GM12878 (cell line): ENCODE results near the gene VTI1A. TPM values are rescaled to one million over a fixed set of nuclear protein-coding genes. Genes with fewer than 3 reads are reported as not detected.

ENCODE experiments used
- ATAC-seq: fragments of 200-7000 bp; cut with Tn5 transposase; 3 replicates; pipeline ENCODE4 v1.9.1; 2020; ENCODE audit warnings: mild to moderate bottlenecking, moderate library complexity
- BruUV-seq: library from RNA; stranded (reverse); fragments of 400-500 nt; replicated peaks from 2 replicates; lab custom pipeline; 2021; lab: Mats Ljungman, UMichigan
- CTCF ChIA-PET: fragments of 300-600 bp; sonication (Branson Sonifier 250); formaldehyde crosslinking; extraction: SDS; loops from one replicate; lab custom pipeline; 2021; ENCODE audit warnings: inconsistent platforms; lab: Yijun Ruan, JAX
- POLR2A ChIA-PET: fragments of 350-600 bp; formaldehyde crosslinking; extraction: SDS; loops from one replicate; lab custom pipeline; 2021; ENCODE audit warnings: inconsistent platforms; lab: Charles Lee
- RAD21 ChIA-PET: fragments of 300-600 bp; sonication (Branson Sonifier 250); formaldehyde crosslinking; loops from one replicate; lab custom pipeline; 2023; ENCODE audit warnings: antibody characterized with exemption; ENCODE audit not compliant: unreplicated experiment; lab: Charles Lee
- SMC1A ChIA-PET: fragments of 300-600 bp; sonication (Branson Sonifier 250); formaldehyde crosslinking; loops from one replicate; lab custom pipeline; 2023; ENCODE audit not compliant: unreplicated experiment, uncharacterized antibody; lab: Charles Lee
- DNase-seq: peaks from one replicate; pipeline ENCODE4 v3.0.0-alpha.2; 2011; ENCODE audit warnings: low read depth, low spot score
- FAIRE-seq: peaks from 3 replicates; lab custom pipeline; 2011; peaks lifted over from hg19 to GRCh38; lab: Jason Lieb, UNC
- H2AFZ ChIP-seq: 2 replicates; pipeline ENCODE4 v1.6.0; 2011; ENCODE audit warnings: low read depth, low read length, control low read depth; ENCODE audit not compliant: control insufficient read depth
- H3K27ac ChIP-seq: 2 replicates; pipeline ENCODE4 v1.5.1; 2011; ENCODE audit warnings: control low read depth; ENCODE audit not compliant: control insufficient read depth, insufficient read depth
- H3K27me3 ChIP-seq, 2 experiments: replicated peaks in 1 of 2; 2 replicates each; pipeline versions ENCODE4 v1.6.0 to v1.6.1; 2011; ENCODE audit warnings: low read length in 1 of 2; ENCODE audit not compliant: control insufficient read depth in 2 of 2, insufficient read depth in 2 of 2
- H3K36me3 ChIP-seq, 2 experiments: 2 replicates each; pipeline ENCODE4 v1.5.1; 2011; ENCODE audit warnings: low read length in 1 of 2; ENCODE audit not compliant: control insufficient read depth in 2 of 2, insufficient read depth in 2 of 2
- H3K4me1 ChIP-seq: 2 replicates; pipeline ENCODE4 v1.6.1; 2011; ENCODE audit warnings: mild to moderate bottlenecking, low read length, moderate library complexity, mixed read lengths; ENCODE audit not compliant: control insufficient read depth, insufficient read depth
- H3K4me2 ChIP-seq: 2 replicates; pipeline ENCODE4 v1.6.0; 2011; ENCODE audit warnings: control low read depth; ENCODE audit not compliant: control insufficient read depth, insufficient read depth
- H3K4me3 ChIP-seq: fragments of 200-600 bp; sonication (generic); 2 replicates; pipeline ENCODE4 v1.5.1; 2016
- H3K79me2 ChIP-seq: 2 replicates; pipeline ENCODE4 v1.6.0; 2011; ENCODE audit warnings: low read length; ENCODE audit not compliant: control insufficient read depth, insufficient read depth
- H3K9ac ChIP-seq: 2 replicates; pipeline ENCODE4 v1.8.0; 2011; ENCODE audit warnings: low read length, control low read depth, mixed read lengths; ENCODE audit not compliant: control insufficient read depth, insufficient read depth
- H3K9me3 ChIP-seq: replicated peaks from 3 replicates; pipeline ENCODE4 v1.5.1; 2011; ENCODE audit warnings: mild to moderate bottlenecking, low read length; ENCODE audit not compliant: control insufficient read depth, insufficient read depth
- H4K20me1 ChIP-seq: 2 replicates; pipeline ENCODE4 v1.6.0; 2011; ENCODE audit not compliant: control insufficient read depth, insufficient read depth
- BCL11A ChIP-seq: IDR thresholded peaks from 2 replicates; pipeline ENCODE4 v1.6.1; 2011; ENCODE audit warnings: low read depth, low read length
- CBX3 ChIP-seq: fragments of 200-600 bp; sonication (generic); IDR thresholded peaks from 2 replicates; pipeline ENCODE4 v1.6.1; 2016; ENCODE audit warnings: low read depth, borderline replicate concordance
- FOXM1 ChIP-seq: IDR thresholded peaks from 2 replicates; pipeline ENCODE4 v1.6.1; 2012; ENCODE audit warnings: low read depth, mild to moderate bottlenecking, inconsistent platforms, low read length, moderate library complexity
- HDAC6 ChIP-seq: fragments of 200-600 bp; sonication (generic); IDR thresholded peaks from one replicate; pipeline ENCODE4 v1.8.0; 2017; ENCODE audit warnings: antibody characterized with exemption; ENCODE audit not compliant: unreplicated experiment
- NFXL1 ChIP-seq: fragments of 450-650 bp; IDR thresholded peaks from 2 replicates; pipeline ENCODE4 v1.6.1; 2017; ENCODE audit warnings: antibody characterized with exemption, mild to moderate bottlenecking, borderline replicate concordance
- NR2C1 ChIP-seq: fragments of 450-650 bp; IDR thresholded peaks from 2 replicates; pipeline ENCODE4 v1.6.1; 2017; ENCODE audit warnings: antibody characterized with exemption, mild to moderate bottlenecking, moderate library complexity
- REST ChIP-seq: IDR thresholded peaks from 2 replicates; pipeline ENCODE4 v1.6.1; 2012; ENCODE audit warnings: mild to moderate bottlenecking, low read depth, low read length
- SMC3 ChIP-seq: IDR thresholded peaks from 2 replicates; pipeline ENCODE4 v1.6.1; 2011; ENCODE audit warnings: low read length, improper control_type of control experiment, borderline replicate concordance
- STAT3 ChIP-seq: IDR thresholded peaks from 2 replicates; pipeline ENCODE4 v1.6.1; 2011; ENCODE audit warnings: low read depth, low read length, improper control_type of control experiment
- ZBTB4 ChIP-seq: fragments of 450-650 bp; formaldehyde crosslinking; IDR thresholded peaks from 2 replicates; pipeline ENCODE4 v1.4.0; 2022; ENCODE audit warnings: mild to moderate bottlenecking, moderate library complexity
- ZNF24 ChIP-seq: fragments of 450-650 bp; IDR thresholded peaks from 2 replicates; pipeline ENCODE4 v1.6.1; 2017; ENCODE audit warnings: antibody characterized with exemption, mild to moderate bottlenecking
- ZNF384 ChIP-seq: IDR thresholded peaks from 2 replicates; pipeline ENCODE4 v1.6.1; 2012; ENCODE audit warnings: low read depth, mild to moderate bottlenecking, low read length, improper control_type of control experiment, borderline replicate concordance
- WGBS: methylation state at CpG from one replicate; pipeline ENCODE4 v1.1.6; 2016; ENCODE audit warnings: low lambda C conversion rate; ENCODE audit not compliant: insufficient replicate concordance, insufficient coverage; ENCODE audit errors: missing lambda C conversion rate; 5-methylcytosine and 5-hydroxymethylcytosine counted together
- in situ Hi-C: fragments of 300-500 bp; cut with MboI; formaldehyde crosslinking; loops from 9 replicates; pipeline ENCODE4 v1.14.3; 2018; ENCODE audit warnings: mixed read lengths
- intact Hi-C: fragments of 100-400 bp; cut with micrococcal nuclease; formaldehyde crosslinking; loops from one replicate; pipeline ENCODE4 v1.14.2; 2022; ENCODE audit not compliant: unreplicated experiment
- polyA plus RNA-seq, 11 experiments: library from polyadenylated mRNA; depleted of rRNA in 4 of 11; unstranded in 6 of 11; stranded (reverse) in 5 of 11; fragments of >200 nt; fragmentation: Nextera tagmentation in 4 of 11; fragmentation: Illumina TruSeq in 1 of 11; extraction: Ambion mirVana in 4 of 11; extraction: Trizol in 1 of 11; gene quantifications; 1 replicate in 1 of 11; 2 replicates in 10 of 11; pipeline versions ENCODE4 v1.2.1 to v1.2.3, GENCODE V29; 2011 to 2016; ENCODE audit warnings: inconsistent platforms in 2 of 11, missing spikeins in 2 of 11, low read depth in 1 of 11
- total RNA-seq, 4 experiments: library from RNA; depleted of rRNA in 3 of 4; stranded (reverse); fragments of >200 nt in 3 of 4; fragmentation: Illumina TruSeq in 1 of 4; extraction: Trizol in 1 of 4; gene quantifications; 2 replicates each; pipeline versions ENCODE4 v1.2.1 to v1.2.3, GENCODE V29; 2013 to 2021

VTI1A gene
- total and polyA plus RNA-seq, 10 of the 15 experiments (the other 5 are each of a cell fraction or from before 2014, with no cell fraction given) = 12.4 to 43.2 (median 27.5) TPM

- TF ChIP-seq ZBTB4 (CRISPR knock-in tag) (no peak), SMC3 (no peak), FOXM1 (no peak)
Measured at GRCh38 chr10:112795067-112795466, 348.1 kb downstream of the VTI1A start (continued).

GRCh38 chr10:112797197-112797596, 350.2 kb downstream of the VTI1A start:
- H3K4me1 ChIP-seq = no peaks in the 10 kb centered on the region
- SMC1A ChIA-PET = no interaction called here
- H3K36me3 ChIP-seq = no peaks in the 10 kb centered on the region
- no peak overlapping the region for H3K9ac ChIP-seq
- H3K79me2 ChIP-seq = no peaks in the 10 kb centered on the region
- WGBS = 98% methylated on average over 8 of the region's 8 CpGs
- no TSS peak for BruUV-seq
- H3K4me2 ChIP-seq = no peak overlapping the region
- H3K4me3 ChIP-seq = no peak overlapping the region
- RAD21 ChIA-PET = no interaction called here
- in situ Hi-C loops = no loop called here
- no peak overlapping the region for H3K27ac ChIP-seq
- H2AFZ ChIP-seq = no peak overlapping the region
- H3K27me3 ChIP-seq = no peaks in the 10 kb centered on the region
- no peak for TF ChIP-seq ZNF24
- no peak for TF ChIP-seq CBX3
- TF ChIP-seq BCL11A = no peak
- TF ChIP-seq STAT3 = no peak
- no peak for TF ChIP-seq NR2C1
- no peak for TF ChIP-seq NFXL1
- no peak for TF ChIP-seq REST
- no peak for TF ChIP-seq ZNF384
- TF ChIP-seq HDAC6 = no peak
- TF ChIP-seq, all 136 proteins: peak for 0
- H4K20me1 ChIP-seq = no peaks in the 10 kb centered on the region
- intact Hi-C loops = no loop called here
- ATAC-seq = no peak
- no peak for DNase-seq
- ChIA-PET CTCF (no interaction called here), POLR2A (no interaction called here)
- FAIRE-seq = no peak
- no peaks in the 10 kb centered on the region for H3K9me3 ChIP-seq
